ENCODE results near the gene DOK5.

The DOK5 gene

GRCh38 chr20:54600634-54601033 is 125.2 kb downstream of the DOK5 start:
- DNase-seq (ENCODE audit: extremely low spot score, insufficient read length, low read depth): no peak
- FAIRE-seq: no peak

GRCh38 chr20:54601831-54602515 is 126.6 kb downstream of the DOK5 start:
- DNase-seq (ENCODE audit: extremely low spot score, insufficient read length, low read depth): no peak
- no peak for FAIRE-seq

- no peak for DNase-seq (ENCODE audit: extremely low spot score, insufficient read length, low read depth)
- FAIRE-seq: no peak
These were observed 129.9 kb downstream of the DOK5 start for GRCh38 chr20:54605319-54605718.

GRCh38 chr20:54606380-54606779 is 131.0 kb downstream of the DOK5 start:
- DNase-seq (ENCODE audit: extremely low spot score, insufficient read length, low read depth): no peak
- FAIRE-seq: no peak

- FAIRE-seq: no peak
- no peak for DNase-seq (ENCODE audit: extremely low spot score, insufficient read length, low read depth)
These were observed 132.8 kb downstream of the DOK5 start for GRCh38 chr20:54608039-54608745.

GRCh38 chr20:54608943-54609342 is 133.6 kb downstream of the DOK5 start:
- DNase-seq (ENCODE audit: extremely low spot score, insufficient read length, low read depth) (no peak), FAIRE-seq (no peak)

- no peak for FAIRE-seq
- no peak for DNase-seq (ENCODE audit: extremely low spot score, insufficient read length, low read depth)
These were observed 136.5 kb downstream of the DOK5 start for GRCh38 chr20:54611708-54612412.

- no peak for FAIRE-seq
These were observed 143.0 kb downstream of the DOK5 start for GRCh38 chr20:54618412-54618811.

GRCh38 chr20:54619181-54619580 is 143.8 kb downstream of the DOK5 start:
- FAIRE-seq (no peak), DNase-seq (ENCODE audit: extremely low spot score, insufficient read length, low read depth) (no peak)

More at GRCh38 chr20:54618412-54618811, 143.0 kb downstream of the DOK5 start:
- DNase-seq (ENCODE audit: extremely low spot score, insufficient read length, low read depth): no peak

- FAIRE-seq (no peak), DNase-seq (ENCODE audit: extremely low spot score, insufficient read length, low read depth) (no peak)
These were observed 144.3 kb downstream of the DOK5 start for GRCh38 chr20:54619682-54620081.

- DNase-seq (ENCODE audit: extremely low spot score, insufficient read length, low read depth): no peak
- FAIRE-seq: no peak
These were observed 145.2 kb downstream of the DOK5 start for GRCh38 chr20:54620611-54621010.

- FAIRE-seq (no peak), DNase-seq (ENCODE audit: extremely low spot score, insufficient read length, low read depth) (no peak)
These were observed 147.2 kb downstream of the DOK5 start for GRCh38 chr20:54622333-54623295.

GRCh38 chr20:54623991-54624569 is 148.7 kb downstream of the DOK5 start:
- no peak for DNase-seq (ENCODE audit: extremely low spot score, insufficient read length, low read depth)
- FAIRE-seq: no peak

- DNase-seq (ENCODE audit: extremely low spot score, insufficient read length, low read depth) (no peak), FAIRE-seq (no peak)
These were observed 149.5 kb downstream of the DOK5 start for GRCh38 chr20:54624706-54625390.

GRCh38 chr20:54625497-54625896 is 150.1 kb downstream of the DOK5 start:
- DNase-seq (ENCODE audit: extremely low spot score, insufficient read length, low read depth) (no peak), FAIRE-seq (no peak)

GRCh38 chr20:54626126-54626525 is 150.7 kb downstream of the DOK5 start:
- DNase-seq (ENCODE audit: extremely low spot score, insufficient read length, low read depth) (no peak), FAIRE-seq (no peak)

- DNase-seq (ENCODE audit: extremely low spot score, insufficient read length, low read depth): no peak
- FAIRE-seq: no peak
These were observed 154.2 kb downstream of the DOK5 start for GRCh38 chr20:54629632-54630031.

GRCh38 chr20:54630582-54630981 is 155.2 kb downstream of the DOK5 start:
- FAIRE-seq (no peak), DNase-seq (ENCODE audit: extremely low spot score, insufficient read length, low read depth) (no peak)

- DNase-seq (ENCODE audit: extremely low spot score, insufficient read length, low read depth) (no peak), FAIRE-seq (no peak)
These were observed 155.7 kb downstream of the DOK5 start for GRCh38 chr20:54631059-54631458.

Data from GM18507 (cell line).